ENCODE results near the gene DPH7. TPM values are rescaled to one million over a fixed set of nuclear protein-coding genes. Genes with fewer than 3 reads are reported as not detected.
A peak's percentile ranks its signal among the peaks of the same experiment; 100 is the strongest.

Gene DPH7
- total RNA-seq, 1 donor, result 20.3 TPM

GRCh38 chr9:137545123-137545522 lies 33.6 kb downstream of the DPH7 start:
- no peak overlapping the region for H3K4me3 ChIP-seq (ENCODE audit: insufficient read depth, low read length)
- no peaks in the 10 kb centered on the region for H3K9me3 ChIP-seq (ENCODE audit: low read depth, low read length)
- no peaks in the 10 kb centered on the region for H3K36me3 ChIP-seq (ENCODE audit: insufficient read depth, low read length)
- H3K27ac ChIP-seq (ENCODE audit: low read depth, low read length), result peak overlapping the region; percentile 42
- TF ChIP-seq CTCF (IDR thresholded peaks at IDR 0.05; ENCODE audit: extremely low read depth, low read depth, low read length), result no peak
- peak; percentile 96 for DNase-seq (ENCODE audit: insufficient read length, low spot score, missing footprints)
- no peaks in the 10 kb centered on the region for H3K79me2 ChIP-seq (ENCODE audit: insufficient read depth, low read length)
- no peaks in the 10 kb centered on the region for H3K27me3 ChIP-seq (ENCODE audit: insufficient read depth, low read length)
- no peak overlapping the region for H2AFZ ChIP-seq (ENCODE audit: low read length)
- no peak overlapping the region for H3K4me2 ChIP-seq (ENCODE audit: insufficient read depth, low read length)
- H3K4me1 ChIP-seq (ENCODE audit: insufficient read depth, low read length), result peaks cover 9% of the 10 kb centered on the region
- H4K20me1 ChIP-seq (ENCODE audit: insufficient read depth, low read length), result no peaks in the 10 kb centered on the region

- Histone ChIP-seq H3K4me2 (ENCODE audit: insufficient read depth, low read length) (no peak overlapping the region), H2AFZ (ENCODE audit: low read length) (no peak overlapping the region)
- peak; percentile 94 for DNase-seq (ENCODE audit: insufficient read length, low spot score, missing footprints)
Observed at GRCh38 chr9:137544176-137544760, 34.5 kb downstream of the DPH7 start.

GRCh38 chr9:137543237-137543963 lies 35.3 kb downstream of the DPH7 start:
- Histone ChIP-seq H3K4me3 (ENCODE audit: insufficient read depth, low read length) (no peak overlapping the region), H3K9me3 (ENCODE audit: low read depth, low read length) (no peaks in the 10 kb centered on the region), H2AFZ (ENCODE audit: low read length) (no peak overlapping the region), H3K79me2 (ENCODE audit: insufficient read depth, low read length) (no peaks in the 10 kb centered on the region), H3K27me3 (ENCODE audit: insufficient read depth, low read length) (no peaks in the 10 kb centered on the region), H4K20me1 (ENCODE audit: insufficient read depth, low read length) (no peaks in the 10 kb centered on the region), H3K27ac (ENCODE audit: low read depth, low read length) (no peak overlapping the region), H3K4me2 (ENCODE audit: insufficient read depth, low read length) (no peak overlapping the region), H3K36me3 (ENCODE audit: insufficient read depth, low read length) (no peaks in the 10 kb centered on the region), H3K4me1 (ENCODE audit: insufficient read depth, low read length) (peaks cover 9% of the 10 kb centered on the region)
- peak; percentile 60 for DNase-seq (ENCODE audit: insufficient read length, low spot score, missing footprints)
- TF ChIP-seq CTCF (IDR thresholded peaks at IDR 0.05; ENCODE audit: extremely low read depth, low read depth, low read length), result no peak

More at GRCh38 chr9:137544176-137544760, 34.5 kb downstream of the DPH7 start:
- Histone ChIP-seq H3K27me3 (ENCODE audit: insufficient read depth, low read length) (no peaks in the 10 kb centered on the region), H4K20me1 (ENCODE audit: insufficient read depth, low read length) (no peaks in the 10 kb centered on the region), H3K36me3 (ENCODE audit: insufficient read depth, low read length) (no peaks in the 10 kb centered on the region), H3K9me3 (ENCODE audit: low read depth, low read length) (no peaks in the 10 kb centered on the region), H3K27ac (ENCODE audit: low read depth, low read length) (peak overlapping the region; percentile 37), H3K79me2 (ENCODE audit: insufficient read depth, low read length) (no peaks in the 10 kb centered on the region), H3K4me3 (ENCODE audit: insufficient read depth, low read length) (no peak overlapping the region), H3K4me1 (ENCODE audit: insufficient read depth, low read length) (peaks cover 9% of the 10 kb centered on the region)
- TF ChIP-seq CTCF (IDR thresholded peaks at IDR 0.05; ENCODE audit: extremely low read depth, low read depth, low read length), result no peak

- TF ChIP-seq CTCF (IDR thresholded peaks at IDR 0.05; ENCODE audit: extremely low read depth, low read depth, low read length), result no peak
- Histone ChIP-seq H3K4me3 (ENCODE audit: insufficient read depth, low read length) (no peak overlapping the region), H3K36me3 (ENCODE audit: insufficient read depth, low read length) (no peaks in the 10 kb centered on the region), H3K27me3 (ENCODE audit: insufficient read depth, low read length) (no peaks in the 10 kb centered on the region), H4K20me1 (ENCODE audit: insufficient read depth, low read length) (no peaks in the 10 kb centered on the region), H3K79me2 (ENCODE audit: insufficient read depth, low read length) (no peaks in the 10 kb centered on the region), H2AFZ (ENCODE audit: low read length) (no peak overlapping the region), H3K27ac (ENCODE audit: low read depth, low read length) (no peak overlapping the region), H3K4me2 (ENCODE audit: insufficient read depth, low read length) (no peak overlapping the region), H3K9me3 (ENCODE audit: low read depth, low read length) (no peaks in the 10 kb centered on the region), H3K4me1 (ENCODE audit: insufficient read depth, low read length) (peaks cover 9% of the 10 kb centered on the region)
- DNase-seq (ENCODE audit: insufficient read length, low spot score, missing footprints), result peak; percentile 36
Observed at GRCh38 chr9:137542486-137542885, 36.2 kb downstream of the DPH7 start.
